HG02759 (cell line): ENCODE data around the gene RPS6KA2.
"Not testable (repeated sequence)": the region's sequence is repeated elsewhere in the genome, so short reads cannot be mapped to it uniquely, and the experiment has no call there.

Experiments
- ATAC-seq: cut with Tn5 transposase; IDR thresholded peaks from one replicate; pipeline ENCODE4 v1.9.1; 2021; ENCODE audit warnings: mild to moderate bottlenecking, moderate library complexity; ENCODE audit not compliant: unreplicated experiment

RPS6KA2 gene

DNA sequence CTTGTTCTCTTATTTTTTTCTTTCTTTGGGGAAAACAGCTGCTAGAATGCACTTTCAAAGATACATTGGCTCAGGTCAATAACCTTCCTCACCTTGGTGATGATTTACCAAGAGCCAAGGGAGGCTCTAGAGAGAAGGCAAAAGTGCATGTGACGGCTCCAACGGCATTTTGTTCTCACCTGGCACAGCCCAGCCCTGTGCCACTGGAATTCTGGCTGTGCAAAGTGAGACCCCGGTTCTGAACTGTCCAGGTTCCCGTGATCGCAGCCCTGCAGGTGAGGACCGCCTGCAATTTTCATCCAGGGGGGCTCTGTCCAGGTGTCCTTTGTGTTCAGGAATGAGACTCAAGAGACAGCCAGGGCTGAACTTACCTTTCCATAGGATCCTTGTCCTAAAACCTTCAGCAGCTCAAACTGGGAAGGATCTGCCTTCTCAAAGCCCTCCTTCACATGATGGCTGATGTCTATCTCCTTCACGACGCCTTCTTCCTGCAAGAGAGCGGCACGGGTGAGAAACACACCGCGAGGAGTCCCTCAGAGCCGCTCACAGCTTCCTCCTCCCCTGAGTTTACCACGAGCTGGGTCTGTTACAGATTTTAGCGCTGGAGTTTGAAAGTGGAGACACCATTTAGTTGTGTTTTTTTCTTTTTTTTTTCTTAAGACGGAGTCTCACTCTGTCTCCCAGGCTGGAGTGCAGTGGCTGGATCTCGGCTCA lies 88.6 kb downstream of the RPS6KA2 start:
- no peak for ATAC-seq

DNA sequence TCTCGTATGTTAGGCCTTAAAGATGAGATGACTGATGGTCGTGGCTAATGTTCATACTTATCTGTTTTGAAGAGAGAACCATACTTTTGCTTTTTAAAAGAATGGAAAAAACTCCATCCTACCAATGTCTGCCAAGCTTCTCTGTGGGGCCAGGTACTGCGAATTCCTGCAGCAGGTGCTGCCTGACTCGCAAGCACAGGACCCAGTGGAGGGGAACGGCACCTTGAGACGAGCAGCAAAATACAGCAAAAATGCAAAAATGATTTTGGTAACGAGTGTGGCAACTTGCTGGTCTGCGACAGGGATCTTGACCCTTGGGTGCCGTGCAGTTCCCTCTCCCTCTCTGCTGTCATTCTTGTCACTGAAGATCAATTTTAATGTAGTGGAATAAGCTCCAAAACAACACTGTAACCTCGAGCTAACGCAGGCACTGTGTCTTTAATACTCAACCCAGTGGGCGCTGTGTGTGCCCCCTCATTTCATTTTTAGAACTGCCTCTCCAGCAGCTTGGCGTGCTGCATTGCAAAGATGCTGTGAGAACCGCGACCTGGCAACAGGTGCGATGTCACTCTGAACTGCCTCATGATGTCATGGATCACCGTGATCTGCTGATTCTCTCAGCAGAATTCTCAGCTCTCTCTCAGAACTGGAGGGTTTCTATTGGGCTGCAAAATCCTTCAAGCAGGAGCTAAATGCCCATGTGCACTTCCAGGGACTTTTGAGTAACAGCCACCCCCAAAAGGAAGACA lies 92.2 kb downstream of the RPS6KA2 start:
- no peak for ATAC-seq

DNA sequence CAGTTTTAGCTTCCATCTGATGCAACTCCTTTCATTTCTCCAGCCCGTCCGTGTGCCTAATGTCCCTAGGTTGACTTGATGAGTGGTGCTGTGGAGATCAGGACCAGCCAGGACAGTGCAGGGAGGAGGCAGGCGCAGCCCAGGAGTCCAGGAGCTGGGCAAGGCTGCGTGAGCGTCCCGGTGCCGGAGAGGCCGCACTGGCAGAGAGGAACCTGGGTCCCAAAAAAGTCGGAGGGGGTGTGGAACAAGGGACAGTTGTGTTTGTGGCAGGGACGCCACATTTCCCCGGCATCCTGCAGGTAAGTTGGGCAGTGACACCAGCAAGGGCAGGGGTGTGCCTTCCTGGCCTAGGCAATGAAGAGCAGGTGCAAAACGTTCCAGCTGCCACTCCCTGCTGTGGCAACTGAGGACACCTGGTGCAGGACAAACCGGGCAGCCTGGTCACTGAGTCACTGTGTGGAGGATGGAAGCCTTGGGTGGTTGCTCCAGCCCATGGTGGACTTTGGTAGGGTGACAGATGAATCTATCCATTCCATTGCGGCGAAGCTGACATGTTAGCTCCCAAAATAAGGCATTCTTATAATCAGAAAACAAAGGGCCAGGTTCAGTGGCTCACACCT lies 93.7 kb downstream of the RPS6KA2 start:
- no peak for ATAC-seq

DNA sequence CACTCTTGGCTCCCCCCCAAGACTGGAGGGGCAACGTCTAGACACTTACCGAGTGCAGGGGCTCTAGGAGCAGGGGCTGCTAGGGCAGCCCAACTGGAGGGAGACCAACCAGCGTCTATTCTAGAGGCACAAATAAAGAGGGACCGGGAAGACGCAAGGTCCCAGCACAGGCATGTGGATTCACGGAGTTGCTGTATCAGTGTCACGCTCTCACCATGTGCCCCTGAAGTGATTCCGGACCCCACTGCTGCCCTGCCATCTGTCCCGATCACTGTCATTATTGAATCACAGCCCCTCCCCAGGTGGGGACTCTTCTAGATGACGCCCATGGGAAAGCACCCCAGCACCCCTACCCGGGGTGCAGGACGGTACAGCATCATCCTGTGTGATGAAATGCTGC lies 94.7 kb downstream of the RPS6KA2 start:
- ATAC-seq = no peak

DNA sequence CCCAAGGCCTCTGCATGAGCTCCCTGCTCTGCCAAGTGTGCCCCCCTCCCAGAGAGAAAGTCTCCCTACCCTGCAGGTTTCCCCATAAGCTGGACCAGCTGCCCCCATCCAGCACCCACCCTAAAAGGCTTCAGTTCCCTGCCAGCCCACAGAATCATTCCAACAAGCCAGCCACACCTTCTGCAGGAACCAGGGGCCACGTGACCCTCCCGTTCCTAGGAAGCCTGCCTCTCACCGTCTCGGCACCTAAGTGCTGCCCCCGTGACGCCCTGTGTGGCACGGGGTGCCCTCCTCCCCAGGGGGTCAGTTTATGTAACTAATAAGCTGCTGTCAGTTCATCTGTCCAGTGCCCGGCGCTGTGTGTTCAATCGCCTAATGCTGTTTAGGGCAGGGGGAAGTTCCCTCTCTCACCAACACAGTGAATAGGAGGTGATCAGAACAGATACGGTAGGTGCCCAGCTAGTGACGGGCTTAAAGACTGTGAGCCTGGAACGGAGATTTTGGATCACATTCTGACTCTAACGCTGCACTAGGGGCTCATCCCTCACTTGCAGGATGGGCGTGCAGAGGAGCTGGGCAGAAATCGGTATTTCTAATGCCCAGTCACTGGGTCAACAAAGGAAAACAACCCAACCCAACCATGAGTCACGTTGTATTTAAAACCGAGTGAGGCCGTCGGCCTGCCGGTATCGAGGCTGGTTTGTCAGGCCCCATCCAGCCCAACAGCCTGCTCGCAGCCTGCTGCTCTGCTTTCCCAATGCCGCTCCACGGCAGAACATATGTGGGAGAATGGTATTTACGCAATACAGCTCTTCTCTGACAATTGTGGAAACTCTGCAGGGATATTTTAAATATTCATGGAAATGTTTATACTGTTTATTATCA lies 96.6 kb downstream of the RPS6KA2 start:
- ATAC-seq = no peak

DNA sequence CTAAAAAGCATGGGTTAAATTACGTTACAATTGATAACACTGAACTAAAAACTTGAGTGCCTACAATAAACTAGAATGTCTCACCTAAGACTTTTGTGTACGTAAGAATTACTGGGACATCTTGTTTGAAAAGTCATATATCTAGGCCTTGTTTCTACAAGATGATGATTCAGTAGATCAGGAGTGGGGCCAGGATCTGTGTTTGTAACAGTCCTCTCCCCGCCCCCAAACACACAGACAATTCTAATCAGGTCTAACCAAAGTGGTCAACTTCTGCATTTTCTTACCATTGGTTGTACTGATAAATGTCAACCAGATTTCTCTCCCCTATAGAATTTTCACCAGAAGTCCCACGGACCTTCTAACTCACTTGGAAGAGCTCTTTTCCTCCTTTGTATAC lies 97.5 kb downstream of the RPS6KA2 start:
- ATAC-seq = no peak

DNA sequence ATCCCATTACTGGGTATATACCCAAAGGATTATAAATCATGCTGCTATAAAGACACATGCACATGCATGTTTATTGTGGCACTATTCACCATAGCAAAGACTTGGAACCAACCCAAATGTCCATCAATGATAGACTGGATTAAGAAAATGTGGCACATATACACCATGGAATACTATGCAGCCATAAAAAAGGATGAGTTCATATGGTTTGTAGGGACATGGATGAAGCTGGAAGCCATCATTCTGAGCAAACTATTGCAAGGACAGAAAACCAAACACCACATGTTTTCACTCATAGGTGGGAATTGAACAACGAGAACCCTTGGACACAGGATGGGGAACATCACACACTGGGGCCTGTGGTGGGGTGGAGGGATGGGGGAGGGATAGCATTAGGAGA lies 98.0 kb downstream of the RPS6KA2 start:
- not testable (repeated sequence) for ATAC-seq

DNA sequence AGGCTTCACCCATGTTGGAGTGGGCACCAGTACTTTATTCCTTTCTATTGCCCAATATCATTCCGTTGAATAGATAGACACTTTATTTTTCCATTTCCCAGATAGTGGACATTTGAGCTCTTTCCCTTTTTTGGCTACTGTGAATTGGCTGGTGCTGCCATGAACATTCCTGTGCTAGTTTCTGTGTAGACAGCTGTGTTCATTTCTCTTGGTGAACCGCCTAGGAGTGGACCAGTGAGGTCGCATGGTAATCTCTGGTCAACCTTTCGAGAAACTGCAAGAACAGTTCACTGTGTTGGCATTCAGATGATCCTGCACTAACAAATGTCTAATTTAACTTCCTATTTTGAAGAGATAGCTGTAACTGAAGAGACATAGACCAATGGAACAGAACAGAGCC lies 99.2 kb downstream of the RPS6KA2 start:
- ATAC-seq = no peak

DNA sequence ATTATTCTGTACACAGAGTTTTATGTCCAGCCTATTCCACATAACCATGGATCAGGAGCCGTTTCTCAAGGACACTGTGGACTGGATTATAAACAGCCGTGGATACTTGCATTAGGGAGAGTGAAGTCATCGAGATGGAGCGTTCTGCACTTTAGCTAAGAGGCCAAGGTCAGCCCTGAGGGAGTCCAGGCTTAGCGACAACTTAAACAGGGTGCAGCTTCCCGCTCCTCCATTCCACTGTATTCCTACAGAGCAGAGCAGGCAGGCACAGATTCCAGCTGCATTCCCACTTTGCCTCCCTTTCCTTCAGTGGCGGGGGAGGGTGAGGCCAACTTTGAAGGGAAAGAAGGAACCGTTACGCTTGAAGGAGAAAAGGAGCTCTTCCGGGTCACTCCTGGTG lies 100.1 kb downstream of the RPS6KA2 start:
- no peak for ATAC-seq

DNA sequence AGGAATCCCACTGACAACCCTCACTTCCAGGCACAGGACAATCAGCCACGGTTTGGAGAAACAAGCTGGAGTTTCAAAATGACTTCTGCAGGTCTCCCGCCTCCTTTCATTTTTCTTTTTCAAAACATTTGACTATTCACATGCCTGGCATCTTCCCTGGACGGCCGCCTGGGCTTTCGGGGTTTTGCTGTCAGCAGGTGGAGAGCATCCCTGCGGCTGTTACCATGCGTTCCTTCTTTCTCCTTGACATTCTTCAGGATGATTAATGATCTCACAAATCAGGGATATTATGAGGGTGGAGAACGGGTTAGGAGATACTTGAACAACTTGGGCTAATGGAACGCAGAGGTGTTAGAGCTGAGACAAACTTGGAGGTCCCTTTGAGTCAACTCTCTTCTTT lies 101.5 kb downstream of the RPS6KA2 start:
- ATAC-seq = no peak

DNA sequence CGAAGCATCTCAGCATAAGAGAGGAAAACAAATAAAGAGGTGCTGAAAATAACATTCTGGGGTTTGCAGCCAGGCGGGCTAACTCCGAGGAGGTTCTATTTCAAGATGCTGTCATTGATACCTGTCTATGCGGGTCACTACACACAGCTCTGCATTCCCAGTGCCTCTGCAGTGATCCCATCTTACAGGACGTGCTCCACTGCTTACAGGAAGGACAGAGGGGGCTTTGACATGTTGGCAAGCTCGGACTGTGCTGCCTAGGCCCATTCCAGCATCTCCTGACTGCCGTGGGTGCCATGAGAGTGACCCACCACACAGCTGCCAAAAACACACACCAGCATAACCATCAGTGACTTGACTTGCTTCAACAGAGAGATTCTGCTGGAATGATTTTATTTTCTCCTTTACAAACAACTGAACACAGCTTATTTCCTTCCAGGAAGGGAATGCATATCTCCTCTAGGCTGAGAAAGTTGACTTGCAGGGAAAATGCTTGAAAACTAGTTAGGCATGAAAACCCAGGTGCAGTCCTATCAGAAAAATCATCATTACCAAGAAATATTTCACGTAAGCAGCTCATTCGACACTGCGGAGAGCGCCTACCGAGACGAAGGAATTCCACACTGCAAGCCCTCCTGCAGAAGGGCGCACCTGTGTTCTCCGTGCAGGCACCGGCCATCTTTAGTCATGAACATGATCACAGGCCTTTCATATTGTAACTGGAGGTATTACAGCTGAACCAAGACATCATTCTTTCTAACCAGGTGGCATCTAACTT lies 103.1 kb downstream of the RPS6KA2 start:
- ATAC-seq = no peak

DNA sequence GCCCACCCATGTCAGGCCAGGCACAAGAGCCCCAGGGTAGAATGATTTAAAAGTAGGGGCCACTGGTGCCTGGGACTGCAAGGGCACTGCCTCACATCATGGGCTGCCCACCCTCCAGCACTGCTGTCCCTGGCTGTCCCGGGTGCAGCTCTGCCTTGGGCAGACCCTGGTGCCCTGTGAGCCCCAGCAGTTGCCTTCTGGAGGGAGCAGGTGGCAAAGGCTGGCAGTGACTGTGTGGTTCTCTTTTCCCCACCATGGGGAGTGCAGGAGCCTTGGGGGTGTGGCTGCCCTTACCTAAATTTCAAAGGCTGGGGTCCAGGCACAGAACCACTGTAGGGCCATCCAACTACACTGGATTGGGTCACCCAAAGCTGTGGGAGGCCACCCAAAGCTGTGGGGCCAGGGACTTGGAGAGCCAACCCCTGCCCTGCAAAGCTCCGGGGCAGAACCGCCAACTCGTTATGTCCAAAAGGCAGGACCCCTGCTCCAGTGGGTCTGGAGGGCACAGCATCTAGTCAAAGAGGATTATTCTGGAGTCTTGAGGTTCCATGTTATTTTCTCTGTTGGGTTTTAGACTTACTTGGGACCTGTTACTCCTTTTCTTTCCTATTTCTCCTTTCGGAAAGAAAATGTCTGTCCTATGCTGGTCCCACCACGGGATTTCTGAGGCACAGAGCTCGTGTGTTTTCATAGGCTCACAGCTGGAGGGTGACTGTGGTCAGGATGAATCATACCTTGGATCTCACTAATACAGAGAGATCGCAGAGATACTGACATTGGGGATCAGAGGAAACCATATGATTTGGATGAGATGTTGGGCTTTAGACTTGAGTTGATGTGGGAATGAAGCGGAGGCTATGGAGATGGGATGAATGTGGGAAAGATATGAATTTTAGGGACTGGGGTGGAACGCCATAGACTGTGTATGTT lies 105.9 kb downstream of the RPS6KA2 start:
- no peak for ATAC-seq

DNA sequence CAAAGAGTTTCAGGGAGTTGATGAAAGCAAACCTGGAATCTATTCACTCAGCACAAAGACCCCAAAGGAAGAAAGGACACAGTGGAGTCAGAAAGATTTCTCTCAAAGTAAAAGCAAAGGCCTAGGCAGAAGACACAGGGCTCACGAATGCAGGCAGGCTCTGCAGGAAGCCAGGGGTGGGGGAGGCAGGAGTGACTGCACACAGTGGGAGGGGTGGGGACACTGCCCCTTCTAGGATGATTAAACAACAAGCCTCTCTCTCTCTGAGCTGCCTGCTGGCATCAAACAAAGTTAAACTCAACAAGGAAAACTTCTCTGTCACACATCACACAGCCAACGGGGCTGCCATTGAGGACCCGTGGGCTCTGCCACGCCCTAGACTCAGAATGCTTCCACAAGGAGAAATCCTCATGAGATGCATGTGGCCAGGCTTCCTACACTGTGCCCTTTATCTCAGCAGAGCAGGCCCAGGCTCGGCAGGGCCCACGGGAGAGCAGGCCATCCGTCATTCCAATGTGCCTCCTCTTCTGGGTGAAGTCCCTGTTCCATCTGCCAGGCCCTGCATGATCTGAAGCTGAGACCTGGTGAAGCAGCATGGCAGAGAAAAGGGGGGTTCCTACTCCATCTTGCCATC lies 110.7 kb downstream of the RPS6KA2 start:
- ATAC-seq = no peak

DNA sequence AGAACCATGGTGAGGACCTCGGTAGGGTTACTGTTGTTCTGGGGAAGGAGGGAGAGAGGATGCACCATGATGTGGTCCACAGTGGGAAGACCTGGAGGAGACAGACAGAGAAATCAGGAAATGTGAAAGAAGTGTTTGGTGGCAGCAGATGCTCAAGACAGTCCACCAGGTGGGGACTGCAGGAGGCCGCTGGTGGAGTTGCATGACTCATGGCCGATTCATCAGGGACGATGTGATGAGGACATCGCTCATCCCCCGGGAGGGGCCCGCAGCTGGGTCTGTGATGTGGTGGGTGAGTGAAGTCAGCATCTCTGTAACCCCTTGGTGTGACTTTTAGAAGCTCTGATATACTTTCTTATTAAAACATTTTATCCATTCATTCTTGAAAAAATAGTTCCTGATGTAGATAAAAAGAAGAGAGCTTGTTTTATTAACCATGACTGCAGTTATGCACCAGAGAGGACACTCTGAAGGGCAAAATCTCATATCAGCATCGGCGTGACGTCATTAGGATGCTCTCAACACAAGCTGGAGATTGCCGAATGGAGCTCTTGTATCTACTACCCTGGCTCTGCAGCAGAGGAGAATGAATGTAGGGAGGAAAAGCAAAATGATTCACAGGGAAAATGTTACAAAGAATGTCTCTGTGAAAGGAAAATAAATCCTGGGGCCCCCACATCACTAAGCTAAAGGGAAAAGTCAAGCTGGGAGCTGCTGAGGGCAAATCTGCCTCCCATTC lies 111.8 kb downstream of the RPS6KA2 start:
- no peak for ATAC-seq

DNA sequence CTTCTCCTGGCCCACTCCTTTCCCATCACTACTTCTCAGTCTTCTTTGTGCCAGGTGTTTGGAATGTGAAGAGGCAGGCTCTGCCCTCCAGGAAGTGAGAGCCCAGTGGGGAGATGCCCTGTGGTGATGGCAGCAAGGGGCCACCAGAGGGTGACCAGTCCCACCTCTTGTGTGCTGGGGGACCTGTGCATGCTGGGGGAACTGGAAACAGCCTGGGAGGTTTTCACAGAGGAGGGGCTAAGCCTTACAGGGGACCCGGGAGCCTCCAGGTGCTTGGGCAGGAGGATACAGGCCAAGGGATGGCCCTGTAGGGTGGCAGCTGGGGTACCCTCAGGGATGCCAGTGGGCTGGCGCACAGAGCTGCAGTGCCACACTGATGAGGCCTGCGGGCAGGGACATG lies 112.9 kb downstream of the RPS6KA2 start:
- ATAC-seq = no peak

DNA sequence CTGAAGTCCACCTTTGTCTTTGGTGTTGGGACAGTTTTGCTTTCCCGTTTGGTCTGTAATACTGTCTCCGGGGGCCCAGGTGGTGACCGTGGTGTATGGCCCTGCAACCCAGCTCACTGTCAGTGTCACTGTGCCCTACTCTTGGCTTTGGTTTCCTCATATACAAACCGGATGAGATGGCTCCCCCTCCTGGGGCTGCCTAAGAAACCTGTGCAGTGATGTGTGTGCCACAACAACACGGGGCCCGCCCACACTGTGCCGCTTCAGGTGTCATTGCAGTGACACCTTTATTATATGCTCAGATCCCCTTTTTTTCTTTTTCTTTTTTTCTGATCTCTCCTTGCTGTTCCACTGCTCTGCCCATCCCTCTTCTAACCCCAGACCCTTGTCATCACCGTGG lies 114.5 kb downstream of the RPS6KA2 start:
- peak; percentile 95 for ATAC-seq

DNA sequence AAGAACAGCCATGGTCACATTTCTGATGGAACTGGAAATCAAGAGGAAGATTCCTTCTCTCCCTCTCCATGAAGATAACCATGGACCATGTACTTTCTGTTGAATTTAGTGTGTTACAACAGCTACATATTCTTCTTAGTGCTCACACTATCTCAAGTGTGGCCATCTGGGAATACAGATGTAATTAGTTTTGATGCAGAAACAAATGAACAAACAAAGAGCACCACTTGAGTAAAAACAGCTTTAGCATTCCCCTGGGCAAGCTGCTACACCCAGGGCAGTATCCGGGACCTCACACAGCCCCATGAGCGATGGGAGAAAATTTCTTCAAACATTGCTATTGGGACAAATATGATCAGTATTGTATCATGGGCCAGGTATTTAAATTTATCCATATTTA lies 115.7 kb downstream of the RPS6KA2 start:
- ATAC-seq = no peak

DNA sequence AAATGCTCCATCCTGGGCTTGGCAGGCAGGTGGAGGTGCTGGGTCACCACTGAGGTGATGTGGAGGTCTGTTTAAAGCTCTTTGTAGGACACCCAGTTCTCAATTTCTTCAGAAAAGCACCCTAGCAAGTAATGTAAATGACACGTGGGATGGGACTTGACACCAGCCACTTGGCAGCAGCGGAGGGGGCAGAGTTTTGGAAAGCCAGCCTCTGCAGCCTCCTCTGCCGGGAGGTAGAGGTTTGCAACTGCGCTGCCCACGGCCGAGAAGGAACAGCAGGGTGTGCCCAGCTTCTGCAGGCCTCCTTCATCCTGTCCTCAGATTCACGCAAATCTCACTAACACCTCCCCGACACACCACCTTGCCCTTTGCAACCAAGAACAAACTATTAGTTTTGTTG lies 117.9 kb downstream of the RPS6KA2 start:
- ATAC-seq = no peak
